ENCODE data around the gene ERICH6B. TPM values are rescaled to one million over a fixed set of nuclear protein-coding genes. Genes with fewer than 3 reads are reported as not detected.

ERICH6B gene
- polyA plus RNA-seq, 1 of the 3 experiments (the other 2 are of a cell fraction): not detected

- H3K27ac ChIP-seq (ENCODE audit: low read depth in 2 of 2, low read length in 1 of 2): no peak overlapping the region
- no peak for DNase-seq
- no peak overlapping the region for H3K9ac ChIP-seq
- POLR2A ChIA-PET: no interaction called here
- H3K4me3 ChIP-seq (ENCODE audit: low read depth in 2 of 2, low read length in 1 of 2): no peak overlapping the region
- TF ChIP-seq JUND (IDR thresholded peaks at IDR 0.05) (no peak), RFX5 (IDR thresholded peaks at IDR 0.05; ENCODE audit: low read length) (no peak), IRF3 (IDR thresholded peaks at IDR 0.05; ENCODE audit: low read depth, low read length) (no peak), SIN3A (IDR thresholded peaks at IDR 0.05; ENCODE audit: borderline replicate concordance, low read depth, low read length) (no peak), YY1 (IDR thresholded peaks at IDR 0.05; ENCODE audit: low read depth) (no peak), FOXM1 (IDR thresholded peaks at IDR 0.05; ENCODE audit: low read depth) (no peak), USF1 (IDR thresholded peaks at IDR 0.05; ENCODE audit: borderline replicate concordance, low read depth) (no peak), MXI1 (IDR thresholded peaks at IDR 0.05; ENCODE audit: low read depth, low read length) (no peak), GATA2 (CRISPR knock-in tag; IDR thresholded peaks at IDR 0.05) (no peak), EZH2phosphoT487 (IDR thresholded peaks at IDR 0.05; ENCODE audit: borderline replicate concordance, low read depth) (no peak), RXRA (IDR thresholded peaks at IDR 0.05; ENCODE audit: borderline replicate concordance, low read depth) (no peak)
- no peaks in the 10 kb centered on the region for H3F3A ChIP-seq (replicated peaks; ENCODE audit: insufficient read depth)
- CTCF ChIA-PET: interaction anchor here (0.6 to 1.3 kb wide), 2 partner anchors 10 to 1884 kb away, joined by 3 read pairs; no protein-coding TSS in a partner anchor
- H3K36me3 ChIP-seq (replicated peaks in 1 of 2; ENCODE audit: control insufficient read depth in 1 of 2, insufficient read depth in 2 of 2, low read length in 1 of 2): no peaks in the 10 kb centered on the region
- H3K9me2 ChIP-seq: no peaks in the 10 kb centered on the region
- no peak overlapping the region for H3K4me2 ChIP-seq
- 63% methylated on average over 16 of the region's 16 CpGs for WGBS (ENCODE audit: low lambda C conversion rate)
- no peaks in the 10 kb centered on the region; the same call in 1 of the 2 replicates for H3K27me3 ChIP-seq (ENCODE audit: insufficient read depth)
- H4K20me1 ChIP-seq (ENCODE audit: insufficient read depth): no peaks in the 10 kb centered on the region
- H3K4me1 ChIP-seq (ENCODE audit: control insufficient read depth in 1 of 2, insufficient read depth in 2 of 2, low read depth in 1 of 2, low read length in 1 of 2): peaks cover 0 to 18% of the 10 kb centered on the region in 2 experiments; a peak in 3 of 4 replicates
- H3K79me2 ChIP-seq (ENCODE audit: insufficient read depth): no peaks in the 10 kb centered on the region
- H2AFZ ChIP-seq (ENCODE audit: low read depth): no peak overlapping the region
- no peaks in the 10 kb centered on the region for H3K9me3 ChIP-seq
Observed at GRCh38 chr13:45575146-45575829, 40.3 kb downstream of the ERICH6B start.

- H3K9ac ChIP-seq: no peak overlapping the region
- no peak overlapping the region for H2AFZ ChIP-seq (ENCODE audit: low read depth)
- H3K4me2 ChIP-seq: no peak overlapping the region
- H3F3A ChIP-seq (replicated peaks; ENCODE audit: insufficient read depth): no peaks in the 10 kb centered on the region
- CTCF ChIA-PET: no interaction called here
- H3K4me1 ChIP-seq (ENCODE audit: control insufficient read depth in 1 of 2, insufficient read depth in 2 of 2, low read depth in 1 of 2, low read length in 1 of 2): no peaks in the 10 kb centered on the region
- H3K27me3 ChIP-seq (ENCODE audit: insufficient read depth): no peaks in the 10 kb centered on the region
- no peak overlapping the region for H3K27ac ChIP-seq (ENCODE audit: low read depth in 2 of 2, low read length in 1 of 2)
- no peaks in the 10 kb centered on the region for H3K79me2 ChIP-seq (ENCODE audit: insufficient read depth)
- H3K4me3 ChIP-seq (ENCODE audit: low read depth in 2 of 2, low read length in 1 of 2): no peak overlapping the region
- POLR2A ChIA-PET: no interaction called here
- no peak for TF ChIP-seq USF2 (IDR thresholded peaks at IDR 0.05; ENCODE audit: borderline replicate concordance, low read depth, low read length)
- no peak for TF ChIP-seq ZBTB33 (IDR thresholded peaks at IDR 0.05; ENCODE audit: borderline replicate concordance, low read depth)
- no peak for TF ChIP-seq ELF1 (IDR thresholded peaks at IDR 0.05)
- no peak for TF ChIP-seq CHD2 (IDR thresholded peaks at IDR 0.05; ENCODE audit: low read length, partially characterized antibody)
- TF ChIP-seq NFIC (IDR thresholded peaks at IDR 0.05; ENCODE audit: borderline replicate concordance): no peak
- TF ChIP-seq POLR2AphosphoS5 (IDR thresholded peaks at IDR 0.05; ENCODE audit: low read depth, low read length): no peak
- no peak for TF ChIP-seq GATA2 (CRISPR knock-in tag; IDR thresholded peaks at IDR 0.05)
- TF ChIP-seq EZH2phosphoT487 (IDR thresholded peaks at IDR 0.05; ENCODE audit: borderline replicate concordance, low read depth): no peak
- no peak for TF ChIP-seq FOXJ3 (CRISPR knock-in tag; IDR thresholded peaks at IDR 0.05)
- no peak for TF ChIP-seq RFX5 (IDR thresholded peaks at IDR 0.05; ENCODE audit: low read length)
- TF ChIP-seq GABPA (IDR thresholded peaks at IDR 0.05; ENCODE audit: low read depth): no peak
- DNase-seq: no peak
- H3K9me2 ChIP-seq: no peaks in the 10 kb centered on the region
- H4K20me1 ChIP-seq (ENCODE audit: insufficient read depth): no peaks in the 10 kb centered on the region
- no peaks in the 10 kb centered on the region for H3K9me3 ChIP-seq
- no peaks in the 10 kb centered on the region for H3K36me3 ChIP-seq (replicated peaks in 1 of 2; ENCODE audit: control insufficient read depth in 1 of 2, insufficient read depth in 2 of 2, low read length in 1 of 2)
Observed at GRCh38 chr13:45565331-45565730, 50.2 kb downstream of the ERICH6B start.

Measured in SK-N-SH (cell line).